Activated T-cell treated with anti-CD3 and anti-CD28 coated beads for 48 hours (primary cell): ENCODE measurements around the gene NEIL1.

Source experiments
- DNase-seq: peaks from one replicate; pipeline ENCODE4 v3.0.0-alpha.2; 2020; ENCODE audit warnings: low read depth

NEIL1 gene

GRCh38 chr15:75356517-75356916, 9.7 kb downstream of the NEIL1 start:
- DNase-seq: no peak

- DNase-seq: no peak
These were observed 11.3 kb downstream of the NEIL1 start for GRCh38 chr15:75357976-75358673.

GRCh38 chr15:75358771-75359536, 12.1 kb downstream of the NEIL1 start:
- DNase-seq: no peak

- no peak for DNase-seq
These were observed 12.9 kb downstream of the NEIL1 start for GRCh38 chr15:75359537-75360250.

- no peak for DNase-seq
These were observed 13.6 kb downstream of the NEIL1 start for GRCh38 chr15:75360391-75360790.

GRCh38 chr15:75360856-75361255, 14.0 kb downstream of the NEIL1 start:
- no peak for DNase-seq

- DNase-seq: no peak
These were observed 14.6 kb downstream of the NEIL1 start for GRCh38 chr15:75361361-75361988.

GRCh38 chr15:75361989-75362641, 15.3 kb downstream of the NEIL1 start:
- DNase-seq: no peak

GRCh38 chr15:75362642-75363249, 15.9 kb downstream of the NEIL1 start:
- no peak for DNase-seq

GRCh38 chr15:75363786-75364185, 16.9 kb downstream of the NEIL1 start:
- no peak for DNase-seq

GRCh38 chr15:75364881-75365280, 18.0 kb downstream of the NEIL1 start:
- DNase-seq: no peak

- DNase-seq: no peak
These were observed 19.3 kb downstream of the NEIL1 start for GRCh38 chr15:75366163-75366562.

- DNase-seq: no peak
These were observed 20.2 kb downstream of the NEIL1 start for GRCh38 chr15:75367006-75367405.

GRCh38 chr15:75367406-75367912, 20.6 kb downstream of the NEIL1 start:
- no peak for DNase-seq

- peak; percentile 93 for DNase-seq
These were observed 21.3 kb downstream of the NEIL1 start, which contains the start of gene MAN2C1 for GRCh38 chr15:75367913-75368688. Gene MAN2C1, minus strand, starts transcription at chr15:75368607. Its CDS starts 24 bp downstream, at chr15:75368583.

- no peak for DNase-seq
These were observed 21.9 kb downstream of the NEIL1 start for GRCh38 chr15:75368689-75369239.

- DNase-seq: no peak
These were observed 23.2 kb downstream of the NEIL1 start for GRCh38 chr15:75369897-75370581.

- no peak for DNase-seq
These were observed 24.6 kb downstream of the NEIL1 start for GRCh38 chr15:75371486-75371885.

GRCh38 chr15:75371901-75372688, 25.3 kb downstream of the NEIL1 start:
- DNase-seq: no peak
